Left hindlimb (tissue), 1 donor: Measurements from ENCODE around the gene CNPY1.
"Not testable (repeated sequence)": the region's sequence is repeated elsewhere in the genome, so short reads cannot be mapped to it uniquely, and the experiment has no call there.

Experiments
- DNase-seq: peaks from one replicate; pipeline ENCODE4 v3.0.0-alpha.2; 2018

CNPY1 gene

GRCh38 chr7:155577509-155577905 lies 31.1 kb upstream of the CNPY1 start:
- DNase-seq = no peak

- no peak for DNase-seq
Measured at GRCh38 chr7:155576900-155577508, 30.6 kb upstream of the CNPY1 start.

DNA sequence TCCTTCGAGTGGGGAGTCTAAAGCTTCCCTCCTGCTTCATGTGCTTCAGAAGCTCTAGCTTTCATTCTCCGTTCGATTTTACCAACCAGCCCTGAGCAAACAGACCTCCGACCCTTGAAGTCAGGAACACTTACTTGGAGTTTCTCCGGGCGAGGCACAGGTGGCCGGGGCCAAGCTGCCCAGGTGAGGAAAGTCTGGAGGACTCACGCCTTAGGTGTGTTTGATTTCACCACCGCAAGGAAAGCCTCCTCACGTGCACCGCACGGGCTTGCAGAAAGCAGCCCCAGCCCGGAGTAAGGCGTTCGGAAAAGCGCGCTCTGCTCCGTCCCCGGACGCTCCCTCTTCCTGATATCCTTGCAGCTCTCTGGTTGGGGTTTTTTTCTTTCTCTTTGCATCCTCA lies 30.1 kb upstream of the CNPY1 start:
- DNase-seq = no peak

DNA sequence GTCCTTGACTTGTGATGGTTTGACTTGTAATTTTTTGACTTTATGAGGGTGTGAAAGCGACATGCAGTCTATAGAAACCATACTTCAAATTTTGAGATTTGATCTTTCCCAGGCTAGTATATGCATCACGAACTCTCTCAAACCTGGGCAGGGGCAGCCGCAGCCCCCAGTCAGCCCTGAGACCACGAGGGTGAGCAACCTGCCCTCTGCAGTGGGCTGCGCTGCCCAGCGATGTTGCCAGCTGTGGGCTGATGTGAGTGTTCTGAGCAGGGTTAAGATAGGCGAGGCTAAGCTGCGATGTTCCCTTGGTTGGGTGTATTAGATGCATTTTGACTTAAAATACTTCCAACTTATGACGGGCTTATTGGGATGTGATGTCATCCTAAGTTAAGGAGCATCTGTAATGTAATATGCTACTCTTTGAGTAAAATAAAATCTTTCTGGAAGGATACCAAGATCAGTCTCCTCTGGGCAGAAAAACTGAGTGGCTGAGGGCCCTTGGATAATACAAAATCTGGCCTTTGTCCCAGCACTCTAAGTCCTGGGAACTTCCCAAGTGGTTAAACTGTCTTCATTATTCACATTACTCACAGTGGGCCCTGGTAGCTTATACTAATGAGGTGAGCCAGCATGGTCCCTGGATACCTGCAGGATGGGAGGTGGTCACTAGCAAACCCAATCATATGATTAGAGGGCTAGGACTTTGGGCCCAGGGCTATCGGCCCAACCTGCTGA lies 28.4 kb upstream of the CNPY1 start:
- DNase-seq = no peak

DNA sequence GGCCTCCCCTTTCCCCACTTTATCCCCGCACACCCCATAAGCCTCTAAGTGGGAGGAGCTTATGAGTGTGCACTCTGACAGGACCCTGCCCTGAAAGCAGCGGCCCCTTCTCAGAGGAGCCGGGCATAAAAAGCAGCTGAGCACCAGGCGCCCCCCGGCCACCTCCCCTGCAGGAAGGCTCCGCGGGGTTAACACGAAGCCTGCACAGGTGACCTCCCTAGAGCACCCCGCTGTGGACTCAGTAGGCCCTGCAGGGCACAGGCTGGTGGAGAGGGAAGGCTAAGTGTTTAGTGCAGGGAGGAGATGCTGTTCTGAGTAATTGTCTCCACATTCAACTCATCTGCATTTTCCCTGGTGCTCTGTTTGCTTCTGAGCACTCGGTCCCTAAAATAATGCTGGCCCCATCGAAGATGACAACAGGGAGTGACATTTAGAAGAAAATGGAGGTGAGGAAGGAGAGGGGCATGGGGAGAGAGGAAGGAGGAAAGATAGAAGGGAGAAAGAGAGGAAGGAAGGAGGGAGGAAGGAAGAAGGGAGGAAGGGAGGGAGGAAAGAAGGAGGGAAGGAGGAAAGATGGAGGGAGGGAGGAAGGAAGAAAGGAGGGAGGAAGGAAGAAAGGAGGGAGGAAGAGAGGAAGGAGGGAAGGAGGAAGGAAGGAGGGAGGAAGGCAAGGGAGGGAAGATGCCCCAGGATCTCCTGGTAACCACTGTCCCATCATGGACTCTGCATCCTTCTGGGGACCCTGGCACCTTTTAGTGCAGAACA lies 25.4 kb upstream of the CNPY1 start:
- no peak for DNase-seq

GRCh38 chr7:155570991-155571390 lies 24.6 kb upstream of the CNPY1 start:
- no peak for DNase-seq

DNA sequence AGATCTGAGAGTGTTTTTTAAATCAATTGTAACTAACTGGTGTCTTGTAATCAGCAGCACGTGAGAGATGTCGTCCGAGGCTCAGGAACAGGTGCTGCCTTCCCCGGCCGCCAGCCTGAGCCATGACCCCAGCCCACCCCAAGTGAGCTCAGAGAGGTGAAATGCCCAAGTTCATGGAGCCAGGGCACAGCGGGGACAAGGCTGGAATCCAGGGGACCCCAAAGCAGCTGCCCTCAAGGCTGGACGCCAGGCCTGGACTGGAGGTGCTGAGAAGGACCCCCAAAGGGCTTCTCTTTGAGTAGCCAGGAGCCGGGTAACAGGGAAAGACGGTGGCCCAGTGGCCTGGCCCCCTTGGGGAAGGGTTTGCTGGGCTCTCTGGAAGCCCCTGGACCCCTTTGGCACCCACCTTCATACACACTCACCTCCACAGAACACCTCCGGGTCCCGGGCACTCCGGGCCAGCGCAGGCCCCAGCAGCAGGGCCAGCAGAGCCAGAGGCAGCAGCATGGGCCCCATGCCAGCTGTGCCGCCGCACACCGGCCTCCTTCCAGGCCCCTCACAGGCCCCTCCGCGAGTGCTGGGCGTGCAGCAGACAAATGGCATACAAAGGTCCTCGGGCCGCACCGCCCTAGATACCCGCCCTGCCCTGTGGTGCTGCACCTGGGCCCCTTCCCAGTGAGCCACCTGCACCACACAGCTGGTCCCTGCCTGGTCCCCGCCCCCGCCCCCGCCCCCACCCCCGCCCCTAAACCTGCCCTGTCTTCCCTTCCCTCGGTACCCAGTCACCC lies 24.0 kb upstream of the CNPY1 start:
- DNase-seq = no peak

GRCh38 chr7:155569681-155570080 lies 23.3 kb upstream of the CNPY1 start:
- no peak for DNase-seq

- no peak for DNase-seq
Measured at GRCh38 chr7:155568842-155569494, 22.6 kb upstream of the CNPY1 start.

- no peak for DNase-seq
Measured at GRCh38 chr7:155568333-155568660, 21.9 kb upstream of the CNPY1 start.

DNA sequence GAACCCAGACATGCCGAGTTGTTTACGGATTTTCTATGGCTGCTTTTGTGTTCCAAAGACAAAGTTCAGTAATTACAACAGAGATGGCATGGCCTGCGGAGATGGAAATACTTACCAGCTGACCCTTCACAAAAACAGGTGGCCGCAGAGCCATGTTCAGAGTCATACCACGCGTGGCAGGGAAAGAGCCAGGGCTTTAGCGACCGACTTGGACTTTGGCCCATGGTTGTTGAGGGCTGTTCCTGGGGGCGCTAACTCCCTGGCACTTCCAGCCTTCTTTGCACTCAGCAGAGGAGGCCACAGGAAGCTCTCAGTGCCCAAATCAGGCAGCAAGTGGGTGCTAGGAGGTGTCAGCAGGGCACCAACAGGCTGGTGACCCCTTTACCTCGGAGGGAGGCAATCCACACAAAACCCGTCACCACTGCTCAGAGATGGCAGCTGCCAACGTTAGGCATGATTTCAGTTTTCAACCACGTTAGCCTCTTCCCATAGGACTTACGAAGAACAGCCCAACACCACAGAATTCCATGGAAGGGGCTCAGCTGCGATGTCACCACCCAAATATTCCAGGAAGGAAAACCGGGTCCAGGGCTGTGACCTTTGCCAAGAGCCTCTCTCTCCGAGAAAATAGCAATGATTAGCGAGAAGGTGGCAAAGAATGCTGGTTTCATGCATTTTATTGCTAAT lies 21.4 kb upstream of the CNPY1 start:
- DNase-seq = no peak

DNA sequence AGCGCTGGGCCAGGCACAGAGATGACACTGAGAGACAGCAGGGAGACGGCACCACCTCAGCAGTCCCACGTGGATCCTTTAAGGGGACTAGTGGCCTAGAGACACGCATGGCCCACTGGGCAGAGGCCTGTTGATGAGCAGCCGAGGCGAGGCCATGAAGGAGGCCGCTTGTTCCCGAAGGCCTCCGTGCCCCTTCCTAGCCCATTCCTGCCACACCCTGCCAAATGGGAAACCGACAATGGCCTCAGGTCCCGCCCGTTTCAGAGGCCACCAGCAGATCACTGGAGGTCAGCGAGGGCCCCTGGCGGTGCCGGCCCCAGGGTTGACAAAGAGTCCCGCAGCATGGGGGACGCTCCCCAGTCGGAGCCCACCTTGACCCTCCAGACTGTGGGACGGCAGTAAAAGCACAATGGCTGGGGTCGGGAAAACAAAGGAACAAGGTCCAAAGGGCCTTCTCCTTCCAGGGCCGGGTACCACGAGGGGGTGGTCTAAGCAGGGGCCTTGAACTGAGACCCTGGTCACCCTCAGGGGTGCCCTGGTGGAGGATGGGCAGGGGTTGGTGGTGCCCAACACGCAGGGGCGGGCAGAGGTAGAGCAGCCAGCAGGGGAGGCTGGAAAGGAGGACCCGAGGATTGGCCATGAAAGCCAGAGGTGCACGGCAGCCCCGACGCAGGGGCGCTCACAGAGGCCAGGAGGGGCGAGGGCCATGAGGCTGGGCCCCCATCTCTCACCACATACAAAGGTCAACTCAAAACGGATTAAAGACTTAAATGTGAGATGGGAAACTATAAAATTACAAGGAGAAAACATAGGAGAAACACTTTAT lies 19.9 kb upstream of the CNPY1 start:
- no peak for DNase-seq

DNA sequence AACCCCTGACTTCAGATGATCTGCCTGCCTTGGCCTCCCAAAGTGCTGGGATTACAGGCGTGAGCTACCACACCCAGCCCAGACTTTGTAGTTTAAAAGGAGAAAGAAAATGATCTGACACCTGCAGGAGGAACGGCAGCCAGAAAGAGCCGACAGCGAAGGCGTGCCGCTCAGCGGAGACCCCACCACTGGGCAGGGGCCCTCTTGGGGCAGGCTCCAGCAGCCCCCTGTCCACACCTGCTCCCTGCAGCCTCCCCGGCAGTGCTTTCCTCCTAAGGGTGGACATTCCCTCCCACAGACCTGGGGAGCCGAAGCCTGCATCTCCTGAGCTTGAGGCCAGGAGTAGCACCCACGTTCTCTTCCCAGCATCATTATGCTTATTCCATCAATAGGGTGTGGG lies 19.2 kb upstream of the CNPY1 start:
- DNase-seq = no peak

GRCh38 chr7:155562976-155563375 lies 16.6 kb upstream of the CNPY1 start:
- DNase-seq = not testable (repeated sequence)

- no peak for DNase-seq
Measured at GRCh38 chr7:155562106-155562505, 15.7 kb upstream of the CNPY1 start.

DNA sequence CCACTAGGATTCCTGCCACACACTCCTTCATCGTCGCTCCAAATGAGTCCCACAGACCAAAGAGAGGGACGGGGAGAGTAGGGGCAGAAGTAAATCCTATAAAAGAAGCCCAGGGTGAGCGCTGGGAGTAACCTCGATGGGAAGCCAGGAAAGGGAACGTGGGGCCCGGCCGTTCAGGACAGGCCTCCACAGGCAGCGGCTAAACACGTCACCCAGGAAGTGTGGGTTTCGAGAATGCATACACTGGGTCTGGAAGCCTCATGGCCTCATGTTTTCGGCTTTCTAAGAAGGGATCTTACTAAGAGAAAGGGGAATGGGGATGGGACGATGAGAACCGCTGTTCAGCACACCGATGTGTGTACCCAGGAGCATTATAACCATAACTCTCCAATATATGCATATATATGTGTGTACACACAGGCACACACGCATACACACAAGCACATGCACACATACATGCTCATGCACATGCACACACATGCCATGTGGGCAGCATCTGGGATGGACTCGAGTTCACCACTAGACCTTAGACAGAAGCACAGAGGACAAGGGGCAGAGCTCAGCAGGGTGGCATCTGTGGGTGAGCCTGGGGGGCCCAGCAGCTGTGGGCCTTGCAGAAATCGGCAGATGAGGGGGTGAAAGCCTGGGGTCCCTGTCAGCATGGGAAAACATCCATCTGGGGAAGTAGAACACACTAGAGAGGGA lies 14.8 kb upstream of the CNPY1 start:
- DNase-seq = no peak

GRCh38 chr7:155560196-155560885 lies 14.0 kb upstream of the CNPY1 start:
- no peak for DNase-seq

DNA sequence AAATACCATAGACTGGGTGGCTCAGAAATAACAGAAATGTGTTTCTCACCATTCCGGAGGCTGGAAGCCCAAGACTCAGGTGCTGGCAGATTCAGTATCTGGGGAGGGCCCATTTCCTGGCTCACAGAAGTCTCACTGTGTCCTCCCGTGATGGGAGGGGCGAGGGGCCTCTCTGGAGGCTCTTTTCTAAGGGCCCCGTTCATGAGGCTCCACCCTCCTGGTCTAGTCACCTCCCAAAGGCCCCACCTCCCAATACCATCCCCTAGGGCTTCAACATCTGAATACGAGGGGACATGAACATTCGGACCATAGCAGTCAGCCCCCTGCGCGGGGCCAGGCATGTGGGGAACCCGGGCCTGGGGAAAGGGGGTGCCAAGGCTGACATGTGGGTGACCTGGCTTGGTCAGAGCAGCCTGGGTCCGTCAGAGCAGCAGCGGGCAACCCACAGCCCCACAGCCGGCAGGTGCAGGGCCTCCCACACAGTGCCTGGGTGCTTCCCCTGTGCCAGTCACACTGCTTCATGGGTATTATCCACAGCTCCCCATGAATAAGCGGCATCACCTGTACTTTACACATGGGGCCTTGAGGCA lies 13.3 kb upstream of the CNPY1 start:
- no peak for DNase-seq

- DNase-seq = no peak
Measured at GRCh38 chr7:155558961-155559360, 12.6 kb upstream of the CNPY1 start.

DNA sequence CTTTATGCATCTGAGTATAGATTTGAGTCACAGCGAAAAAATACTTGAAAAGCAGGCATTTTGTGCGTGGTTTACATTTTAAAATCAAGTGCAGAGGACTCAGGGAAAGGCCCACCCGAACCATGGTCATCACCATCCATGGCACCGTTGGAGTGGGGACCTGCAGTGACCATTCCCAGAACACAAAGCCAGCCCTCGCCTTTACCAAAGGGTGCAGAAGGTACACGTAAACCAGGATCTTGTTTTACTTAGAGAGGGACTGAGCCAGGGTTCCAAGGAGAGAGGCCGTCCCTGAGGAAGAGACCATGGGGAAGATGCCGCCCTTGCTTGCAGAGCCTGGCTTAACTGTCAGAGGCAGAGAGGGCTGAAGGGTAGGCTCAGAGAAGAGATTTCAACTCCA lies 12.0 kb upstream of the CNPY1 start:
- no peak for DNase-seq
